Stimulated activated CD4-positive, alpha-beta T cell treated with anti-CD3 and anti-CD28 coated beads, TNF-alpha, amount 100 ng/mL, for 1 hour (primary cell): ENCODE results near the gene FADS6.
"Not testable (repeated sequence)": the region's sequence is repeated elsewhere in the genome, so short reads cannot be mapped to it uniquely, and the experiment has no call there.

ENCODE experiments used
- DNase-seq, 3 donors: peaks; one replicate each; pipeline ENCODE4 v3.0.0-alpha.2; 2020; ENCODE audit warnings: low read depth in 3 of 3, low spot score in 1 of 3

FADS6 gene

DNA sequence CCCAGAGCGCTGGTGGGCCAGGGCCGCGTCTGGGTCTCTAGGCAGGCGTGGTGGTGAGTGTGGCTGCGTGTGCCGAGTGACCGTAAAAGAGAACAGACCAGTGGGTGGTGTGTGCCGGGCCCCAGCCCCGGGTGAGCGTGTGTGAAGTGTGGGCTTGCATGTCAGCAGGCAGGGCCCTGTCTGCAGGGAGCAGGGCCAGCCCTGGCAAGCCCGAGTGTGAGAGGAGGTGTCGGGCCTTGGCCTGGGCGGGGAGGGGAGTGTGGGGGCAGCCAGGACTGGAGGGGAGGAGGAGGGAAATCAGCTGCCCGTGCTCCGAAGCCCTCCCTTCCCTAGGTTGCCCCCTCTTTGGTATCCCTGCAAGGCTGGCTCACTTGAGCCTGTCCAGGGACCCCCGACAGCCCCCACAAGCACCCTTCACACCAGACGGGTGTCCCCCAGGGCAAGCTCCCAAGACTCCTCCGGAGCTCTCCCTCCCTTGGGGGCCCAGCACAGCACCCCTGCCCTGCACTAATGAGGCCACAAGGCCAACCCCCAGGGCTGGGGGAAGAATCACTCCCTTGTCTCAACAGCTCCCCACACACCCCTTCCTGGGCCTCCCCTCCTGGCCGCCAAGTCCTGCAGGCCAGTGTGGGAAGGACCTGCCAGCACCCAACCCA, 27.7 kb upstream of the FADS6 start:
- DNase-seq, result no peak

- DNase-seq, result no peak
Measured at GRCh38 chr17:74920642-74921025, 27.2 kb upstream of the FADS6 start.

DNA sequence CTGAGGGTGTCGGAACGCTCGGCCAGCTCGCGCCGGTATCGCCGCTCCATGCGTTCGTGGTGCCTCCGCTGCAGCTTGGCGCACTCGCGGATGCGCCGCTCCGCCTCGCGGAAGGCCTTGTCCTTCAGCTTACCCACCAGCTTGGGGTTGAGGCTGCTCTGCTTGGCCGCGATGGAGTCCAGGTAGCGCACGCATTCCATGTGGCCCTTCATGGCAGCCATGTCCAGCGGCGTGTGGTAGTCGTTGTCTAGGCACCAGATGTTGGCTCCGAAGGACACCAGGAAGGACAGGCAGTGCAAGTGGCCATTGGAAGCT, 26.8 kb upstream of the FADS6 start:
- DNase-seq, result no peak

DNA sequence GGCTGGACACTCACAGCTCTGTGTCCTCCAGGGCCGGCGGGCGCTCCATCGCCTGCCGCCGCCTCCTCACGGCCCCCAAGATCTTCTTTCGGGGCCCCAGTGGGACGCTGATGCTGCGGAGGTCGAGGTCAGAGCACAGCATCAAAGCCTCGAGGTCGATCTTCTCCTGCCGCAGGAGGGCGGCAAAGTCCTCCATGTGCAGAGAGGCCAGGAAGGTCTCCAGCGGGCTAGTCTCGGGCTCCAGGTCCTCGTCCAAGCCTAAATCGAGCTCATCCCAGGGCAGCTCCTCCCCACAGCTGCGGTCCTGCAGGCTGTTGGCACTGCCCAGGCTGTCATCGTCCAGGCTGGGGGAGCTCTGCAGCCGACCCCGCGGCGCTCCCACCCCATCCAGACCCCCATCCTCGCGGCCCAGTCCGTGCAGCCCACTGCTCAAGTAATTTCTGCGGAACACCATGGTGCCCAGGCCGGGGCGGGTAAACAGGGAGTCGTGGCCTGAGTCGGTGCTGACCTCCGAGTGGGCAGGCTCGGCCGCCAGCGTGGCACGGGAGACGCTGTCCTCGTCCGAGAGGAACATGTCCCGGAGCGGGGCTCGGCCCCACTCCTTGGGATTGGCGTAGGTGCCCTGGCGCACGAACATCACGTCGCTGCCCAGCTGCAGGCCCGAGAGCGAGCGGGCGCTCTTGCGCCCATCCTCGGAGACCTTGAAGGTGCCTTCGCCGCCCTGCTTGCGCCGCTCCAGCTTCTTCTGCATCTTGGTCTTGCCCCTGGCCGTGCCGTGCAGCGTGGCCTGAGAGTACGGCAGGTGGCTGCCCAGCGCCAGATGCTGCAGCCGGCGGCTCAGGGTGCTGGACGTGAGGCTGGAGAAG, 26.2 kb upstream of the FADS6 start:
- DNase-seq, result no peak

- DNase-seq, result no peak
Measured at GRCh38 chr17:74918906-74919305, 25.5 kb upstream of the FADS6 start.

DNA sequence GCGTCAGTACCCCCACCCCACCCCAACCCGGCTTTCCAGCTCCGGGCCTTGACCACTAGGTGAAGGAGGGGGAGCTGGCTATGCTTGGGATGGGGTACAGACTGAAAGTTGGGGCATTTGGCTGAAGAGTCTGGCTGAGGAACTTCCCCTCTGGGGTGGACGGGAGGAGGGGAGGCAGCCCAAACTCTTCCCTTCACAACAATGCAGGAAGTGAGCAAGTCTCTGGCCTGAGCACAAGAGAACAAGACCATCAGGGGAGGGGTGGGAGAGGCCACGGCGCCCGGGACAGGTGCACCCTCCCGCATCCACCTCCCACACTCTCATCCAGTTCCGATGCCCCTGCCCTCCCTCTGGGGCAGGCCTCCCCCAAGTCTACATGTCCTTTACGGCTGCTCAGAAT, 24.0 kb upstream of the FADS6 start:
- no peak for DNase-seq

DNA sequence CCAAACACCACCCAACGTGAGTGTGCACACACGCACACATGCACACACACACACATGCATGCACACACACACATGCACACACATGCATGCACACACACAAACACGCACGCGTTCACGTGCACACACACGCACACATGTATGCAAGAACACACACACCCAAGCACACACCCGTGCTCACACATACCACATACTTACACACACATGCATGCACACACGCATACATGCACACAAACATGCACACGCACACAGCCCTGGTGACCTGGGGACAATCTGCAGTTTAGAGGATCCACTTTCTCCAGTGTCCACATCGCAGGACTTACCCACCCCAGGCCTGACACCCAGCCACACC, 23.4 kb upstream of the FADS6 start:
- DNase-seq, result no peak

DNA sequence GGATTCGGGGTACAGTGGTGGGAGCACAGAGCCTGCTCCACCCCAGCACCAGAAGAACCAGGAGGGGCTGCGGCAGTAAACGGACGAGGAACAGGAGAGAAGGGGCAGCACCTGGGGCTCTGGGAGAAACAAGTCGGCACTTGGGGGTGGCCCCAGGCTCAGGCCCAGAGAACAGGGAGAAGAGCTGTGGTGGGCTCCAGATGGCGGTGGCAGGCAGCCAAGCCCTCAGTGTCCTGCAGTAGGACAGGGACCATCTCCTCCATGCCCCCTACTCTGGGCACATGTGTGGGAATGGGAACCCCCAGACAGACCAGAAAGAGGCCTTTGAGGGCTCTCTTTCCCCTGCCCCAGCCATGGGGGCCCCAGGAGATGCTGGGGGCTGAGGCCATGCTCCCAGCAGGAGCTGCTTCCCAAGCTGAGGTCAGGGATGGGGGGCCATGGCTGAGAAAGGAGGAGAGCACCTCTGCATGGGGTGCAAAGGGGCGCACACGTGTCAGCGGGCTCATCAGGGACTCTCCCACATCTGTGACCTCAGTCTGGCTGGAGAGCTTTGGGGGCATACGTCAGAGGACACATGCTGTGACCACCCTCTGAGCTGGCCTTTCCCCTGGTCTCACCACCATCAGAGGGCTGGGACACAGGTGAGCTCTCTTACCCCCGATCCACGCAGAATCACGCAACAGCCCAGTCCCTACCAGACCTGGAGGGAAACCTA, 22.9 kb upstream of the FADS6 start:
- DNase-seq, result no peak

- DNase-seq, result not testable (repeated sequence)
Measured at GRCh38 chr17:74911423-74911822, 18.0 kb upstream of the FADS6 start.

DNA sequence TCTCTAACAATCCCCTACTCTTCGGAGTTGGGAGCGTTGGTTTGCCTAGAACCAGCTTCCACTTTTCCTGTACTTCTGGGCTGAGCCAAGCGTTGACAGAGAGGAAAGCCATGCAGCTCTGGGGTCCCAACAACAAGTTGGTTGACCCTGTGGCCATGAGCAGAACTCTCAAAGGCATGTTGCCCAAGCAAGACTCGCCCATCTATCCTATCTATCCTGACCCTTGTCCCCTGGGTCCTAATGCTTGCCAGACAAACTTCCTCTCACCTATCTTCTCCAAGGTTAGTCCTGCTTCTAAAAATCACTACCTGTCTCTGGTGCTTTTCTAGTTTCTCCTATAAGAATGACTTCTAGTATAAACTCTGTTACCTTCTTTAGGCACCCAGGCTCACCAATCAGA, 15.7 kb upstream of the FADS6 start:
- not testable (repeated sequence) for DNase-seq

DNA sequence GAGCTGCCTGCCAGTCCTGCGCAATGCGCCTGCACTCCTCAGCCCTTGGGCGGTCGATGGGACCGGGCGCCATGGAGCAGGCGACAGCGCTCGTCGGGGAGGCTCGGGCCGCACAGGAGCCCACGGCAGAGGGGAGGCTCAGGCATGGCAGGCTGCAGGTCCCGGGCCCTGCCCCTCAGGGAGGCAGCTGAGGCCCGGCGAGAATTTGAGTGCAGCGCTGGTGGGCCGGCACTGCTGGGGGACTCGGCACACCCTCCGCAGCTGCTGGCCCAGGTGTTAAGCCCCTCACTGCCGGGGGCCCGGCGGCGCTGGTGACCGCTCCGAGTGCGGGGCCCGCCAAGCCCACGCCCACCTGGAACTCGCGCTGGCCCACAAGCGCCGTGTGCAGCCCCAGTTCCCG, 13.6 kb upstream of the FADS6 start:
- DNase-seq, result no peak

- not testable (repeated sequence) for DNase-seq
Measured at GRCh38 chr17:74906214-74906793, 12.9 kb upstream of the FADS6 start.

GRCh38 chr17:74904687-74905409, 11.4 kb upstream of the FADS6 start:
- no peak for DNase-seq

- no peak for DNase-seq
Measured at GRCh38 chr17:74903671-74904070, 10.2 kb upstream of the FADS6 start.

- no peak for DNase-seq
Measured at GRCh38 chr17:74903034-74903433, 9.6 kb upstream of the FADS6 start.

- no peak for DNase-seq
Measured at GRCh38 chr17:74901353-74902135, 8.1 kb upstream of the FADS6 start.

DNA sequence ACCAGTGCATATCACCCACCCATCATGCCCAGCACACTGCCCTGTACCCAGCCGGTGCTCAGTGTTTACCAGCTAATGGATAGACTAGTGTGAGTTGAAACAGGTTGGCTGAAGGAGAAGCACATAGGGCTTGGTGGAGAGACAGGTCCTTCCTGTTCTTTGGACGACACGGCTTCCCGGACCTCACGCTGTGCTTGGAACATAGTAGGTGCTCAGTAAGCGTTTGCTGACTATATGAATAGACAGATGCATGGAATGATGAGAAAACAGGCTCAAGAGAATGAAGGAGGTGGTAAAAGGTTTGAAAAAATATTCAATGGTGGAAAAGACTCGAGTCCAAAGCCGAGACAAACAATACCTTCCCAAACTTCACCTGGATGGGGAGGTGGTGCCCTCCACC, 6.8 kb upstream of the FADS6 start:
- DNase-seq, result no peak

- no peak for DNase-seq
Measured at GRCh38 chr17:74898376-74898946, 5.0 kb upstream of the FADS6 start.

- DNase-seq, result no peak
Measured at GRCh38 chr17:74893936-74894671, 671 bp upstream of the FADS6 start.
